GM18870 (cell line): ENCODE measurements around the gene MYOM1.
"Not testable (repeated sequence)": the region's sequence is repeated elsewhere in the genome, so short reads cannot be mapped to it uniquely, and the experiment has no call there.

ENCODE experiments used
- ATAC-seq: cut with Tn5 transposase; IDR thresholded peaks from one replicate; pipeline ENCODE4 v1.9.1; 2021; ENCODE audit warnings: moderate library complexity; ENCODE audit not compliant: unreplicated experiment

Gene MYOM1

GRCh38 chr18:3061581-3062312 is 158.0 kb downstream of the MYOM1 start:
- ATAC-seq: no peak

GRCh38 chr18:3060667-3061580 is 158.8 kb downstream of the MYOM1 start:
- peak; percentile 39 for ATAC-seq

- no peak for ATAC-seq
These were observed 160.5 kb downstream of the MYOM1 start for GRCh38 chr18:3059272-3059671.

- no peak for ATAC-seq
These were observed 161.2 kb downstream of the MYOM1 start for GRCh38 chr18:3058328-3059191.

- no peak for ATAC-seq
These were observed 162.2 kb downstream of the MYOM1 start for GRCh38 chr18:3057526-3057925.

GRCh38 chr18:3056311-3056710 is 163.5 kb downstream of the MYOM1 start:
- ATAC-seq: no peak

GRCh38 chr18:3055816-3056215 is 164.0 kb downstream of the MYOM1 start:
- ATAC-seq: no peak

GRCh38 chr18:3055186-3055728 is 164.5 kb downstream of the MYOM1 start:
- no peak for ATAC-seq

- no peak for ATAC-seq
These were observed 165.0 kb downstream of the MYOM1 start for GRCh38 chr18:3054780-3055179.

- ATAC-seq: no peak
These were observed 165.6 kb downstream of the MYOM1 start for GRCh38 chr18:3054214-3054613.

- ATAC-seq: no peak
These were observed 166.7 kb downstream of the MYOM1 start for GRCh38 chr18:3053081-3053480.

GRCh38 chr18:3052411-3052758 is 167.4 kb downstream of the MYOM1 start:
- no peak for ATAC-seq

GRCh38 chr18:3051718-3052410 is 167.9 kb downstream of the MYOM1 start:
- ATAC-seq: no peak

GRCh38 chr18:3049897-3050454 is 169.8 kb downstream of the MYOM1 start:
- not testable (repeated sequence) for ATAC-seq

- ATAC-seq: no peak
These were observed 170.9 kb downstream of the MYOM1 start for GRCh38 chr18:3048820-3049349.

GRCh38 chr18:3048121-3048520 is 171.6 kb downstream of the MYOM1 start:
- no peak for ATAC-seq

GRCh38 chr18:3046216-3046808 is 173.5 kb downstream of the MYOM1 start:
- ATAC-seq: peak; percentile 68

GRCh38 chr18:3044931-3045698 is 174.7 kb downstream of the MYOM1 start:
- ATAC-seq: no peak

- no peak for ATAC-seq
These were observed 177.4 kb downstream of the MYOM1 start for GRCh38 chr18:3042379-3042778.
